Ovary (tissue), 3 donors: ENCODE measurements around the gene JMJD6.

ENCODE experiments used
- CTCF ChIP-seq, 3 donors: fragments of 450-650 bp in 2 of 3; fragments of 200-600 bp in 1 of 3; IDR thresholded peaks; one replicate each; pipeline versions ENCODE4 v1.5.1 to v1.8.0; 2016 to 2022; ENCODE audit warnings: antibody characterized with exemption in 3 of 3, mild to moderate bottlenecking in 1 of 3
- EP300 ChIP-seq: sonication (generic); formaldehyde crosslinking; IDR thresholded peaks from one replicate; pipeline ENCODE4 v1.6.1; 2017; ENCODE audit warnings: antibody characterized with exemption
- POLR2A ChIP-seq: fragments of 450-650 bp; IDR thresholded peaks from one replicate; pipeline ENCODE4 v1.6.1; 2017; ENCODE audit warnings: antibody characterized with exemption, mild to moderate bottlenecking, moderate library complexity
- donor health status: DM: no; HTN: no; CAD: no.

GRCh38 chr17:76720941-76721340 lies 5.5 kb downstream of the JMJD6 start:
- TF ChIP-seq CTCF (IDR thresholded peaks at IDR 0.05) (no peak), POLR2A (no peak), EP300 (no peak)
